Astrocyte (in vitro differentiated cells and primary cell): ENCODE data around the gene PCTP. TPM values are rescaled to one million over a fixed set of nuclear protein-coding genes. Genes with fewer than 3 reads are reported as not detected.

Experiments used
- DNase-seq: peaks from one replicate; pipeline ENCODE4 v3.0.0-alpha.2; 2010; ENCODE audit warnings: low read depth
- FAIRE-seq: peaks from 2 replicates; lab custom pipeline; 2011; peaks lifted over from hg19 to GRCh38; lab: Jason Lieb, UNC
- H2AFZ ChIP-seq: 2 replicates; pipeline ENCODE4 v1.6.0; 2012; ENCODE audit warnings: low read depth, low read length, inconsistent platforms
- H3K27ac ChIP-seq: 2 replicates; pipeline ENCODE4 v1.5.1; 2011; ENCODE audit warnings: low read depth, low read length, inconsistent platforms
- H3K27me3 ChIP-seq: 2 replicates; pipeline ENCODE4 v1.6.0; 2011; ENCODE audit warnings: low read length, inconsistent platforms; ENCODE audit not compliant: insufficient read depth
- H3K36me3 ChIP-seq: 2 replicates; pipeline ENCODE4 v1.5.1; 2011; ENCODE audit warnings: low read length, inconsistent platforms; ENCODE audit not compliant: insufficient read depth
- H3K4me1 ChIP-seq: 2 replicates; pipeline ENCODE4 v1.5.1; 2011; ENCODE audit warnings: low read length, inconsistent platforms; ENCODE audit not compliant: insufficient read depth
- H3K4me2 ChIP-seq: 2 replicates; pipeline ENCODE4 v1.6.0; 2012; ENCODE audit warnings: low read length, inconsistent platforms
- H3K4me3 ChIP-seq: 2 replicates; pipeline ENCODE4 v1.5.1; 2011; ENCODE audit warnings: low read depth, mild to moderate bottlenecking, low read length, inconsistent platforms; ENCODE audit not compliant: insufficient read depth
- H3K79me2 ChIP-seq: 2 replicates; pipeline ENCODE4 v1.6.0; 2012; ENCODE audit warnings: mild to moderate bottlenecking, low read length, inconsistent platforms; ENCODE audit not compliant: insufficient read depth
- H3K9ac ChIP-seq: 2 replicates; pipeline ENCODE4 v1.6.0; 2012; ENCODE audit warnings: mild to moderate bottlenecking, low read length, inconsistent platforms
- H3K9me3 ChIP-seq: 2 replicates; pipeline ENCODE4 v1.5.1; 2012; ENCODE audit warnings: low read depth, mild to moderate bottlenecking, low read length, inconsistent platforms; ENCODE audit not compliant: insufficient read depth
- H4K20me1 ChIP-seq: 2 replicates; pipeline ENCODE4 v1.6.0; 2012; ENCODE audit warnings: low read length, inconsistent platforms; ENCODE audit not compliant: insufficient read depth
- H3K27ac Mint-ChIP-seq: one replicate; pipeline ENCODE4 v1.8.0; 2021; ENCODE audit warnings: mild to moderate bottlenecking, mixed read lengths; ENCODE audit not compliant: unreplicated experiment
- H3K27me3 Mint-ChIP-seq: one replicate; pipeline ENCODE4 v1.8.0; 2021; ENCODE audit warnings: low read depth, mixed read lengths; ENCODE audit not compliant: unreplicated experiment
- H3K36me3 Mint-ChIP-seq: one replicate; pipeline ENCODE4 v1.8.0; 2021; ENCODE audit warnings: low read depth, mixed read lengths; ENCODE audit not compliant: unreplicated experiment
- H3K4me1 Mint-ChIP-seq: one replicate; pipeline ENCODE4 v1.8.0; 2021; ENCODE audit warnings: low read depth, mixed read lengths; ENCODE audit not compliant: unreplicated experiment
- H3K4me3 Mint-ChIP-seq: one replicate; pipeline ENCODE4 v1.8.0; 2021; ENCODE audit warnings: mild to moderate bottlenecking, moderate library complexity, mixed read lengths; ENCODE audit not compliant: unreplicated experiment
- H3K9me3 Mint-ChIP-seq: one replicate; pipeline ENCODE4 v1.8.0; 2021; ENCODE audit warnings: mild to moderate bottlenecking, mixed read lengths; ENCODE audit not compliant: unreplicated experiment
- EZH2 ChIP-seq: IDR thresholded peaks from 2 replicates; pipeline ENCODE4 v1.6.1; 2012; ENCODE audit warnings: mild to moderate bottlenecking, low read length, inconsistent platforms; ENCODE audit not compliant: insufficient read depth
- total RNA-seq: library from RNA; stranded (reverse); gene quantifications from 2 replicates; pipeline ENCODE4 v1.2.1, GENCODE V29; 2021
- TF ChIP-seq, protein P1 (sequence below): IDR thresholded peaks from 2 replicates; pipeline ENCODE4 v1.5.1; 2011; ENCODE audit warnings: low read depth, mild to moderate bottlenecking, inconsistent platforms, low read length, moderate library complexity; ENCODE audit not compliant: insufficient read depth

Gene PCTP
- total RNA-seq, 1 donor from 2014 or later, result 16.4 TPM

DNA sequence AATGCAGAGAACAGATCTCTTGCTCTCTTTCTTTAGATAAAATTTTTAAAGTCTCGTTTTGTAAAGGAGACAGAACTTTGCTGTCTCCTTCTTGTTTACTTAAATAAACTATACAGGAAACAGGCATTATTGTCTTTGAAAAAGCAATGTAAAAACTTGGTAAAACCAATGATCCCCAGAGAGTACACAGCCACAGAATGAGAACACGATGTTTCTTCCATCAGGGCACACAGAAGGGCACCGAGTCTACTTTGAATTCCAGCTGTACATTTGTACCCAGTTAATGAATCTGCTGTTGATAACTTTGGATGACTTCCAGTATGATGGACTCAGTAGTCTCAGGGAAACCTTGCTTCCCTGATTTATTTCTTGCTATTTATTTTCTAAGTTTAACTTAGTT is 20.0 kb upstream of the PCTP start:
- Histone ChIP-seq H3K4me3 (no peak overlapping the region), H3K27me3 (no peaks in the 10 kb centered on the region), H3K4me1 (peaks cover 25% of the 10 kb centered on the region), H3K79me2 (no peaks in the 10 kb centered on the region), H3K36me3 (no peaks in the 10 kb centered on the region), H3K27ac (no peak overlapping the region), H3K9me3 (no peaks in the 10 kb centered on the region), H2AFZ (no peak overlapping the region), H3K9ac (no peak overlapping the region), H4K20me1 (no peaks in the 10 kb centered on the region), H3K4me2 (no peak overlapping the region)
- no peaks in the 10 kb centered on the region for H3K36me3 Mint-ChIP-seq
- no peak overlapping the region for H3K27ac Mint-ChIP-seq
- no peak for FAIRE-seq
- no peak for TF ChIP-seq EZH2
- H3K27me3 Mint-ChIP-seq, result no peaks in the 10 kb centered on the region
- no peaks in the 10 kb centered on the region for H3K9me3 Mint-ChIP-seq
- no peak overlapping the region for H3K4me3 Mint-ChIP-seq
- DNase-seq, result no peak
- peaks cover 40% of the 10 kb centered on the region for H3K4me1 Mint-ChIP-seq

DNA sequence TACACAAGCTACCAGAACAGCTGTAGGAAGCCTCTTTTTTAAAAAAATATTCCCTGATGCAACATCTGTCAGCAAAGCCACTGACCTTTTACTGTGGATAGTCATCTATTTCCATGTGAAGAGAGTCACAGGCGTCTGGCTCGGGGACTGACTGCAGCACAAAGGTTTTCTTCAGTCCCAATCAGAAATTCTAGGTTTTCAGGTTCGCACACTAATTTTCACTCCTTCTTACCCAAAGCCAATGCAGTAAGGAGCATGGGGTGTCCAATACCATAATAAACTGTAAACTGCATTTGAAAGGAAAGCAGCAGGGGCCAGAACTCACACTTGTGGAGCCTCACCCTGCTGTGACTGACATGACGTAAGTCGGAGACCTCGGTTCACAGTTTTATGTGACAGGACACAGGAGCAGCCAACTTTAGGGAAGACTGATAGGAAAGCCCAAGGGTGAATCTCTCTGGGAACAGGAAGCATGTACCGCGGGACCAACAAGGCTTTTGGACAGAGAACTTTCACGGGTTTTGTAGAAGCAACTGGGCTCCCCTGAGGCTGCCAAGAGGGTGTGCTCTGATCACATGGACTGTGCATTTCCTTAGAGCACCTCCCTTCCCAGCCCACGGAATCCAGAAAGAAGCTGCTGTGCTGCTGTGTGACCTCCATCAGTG is 19.1 kb upstream of the PCTP start:
- H3K4me3 ChIP-seq, result no peak overlapping the region

DNA sequence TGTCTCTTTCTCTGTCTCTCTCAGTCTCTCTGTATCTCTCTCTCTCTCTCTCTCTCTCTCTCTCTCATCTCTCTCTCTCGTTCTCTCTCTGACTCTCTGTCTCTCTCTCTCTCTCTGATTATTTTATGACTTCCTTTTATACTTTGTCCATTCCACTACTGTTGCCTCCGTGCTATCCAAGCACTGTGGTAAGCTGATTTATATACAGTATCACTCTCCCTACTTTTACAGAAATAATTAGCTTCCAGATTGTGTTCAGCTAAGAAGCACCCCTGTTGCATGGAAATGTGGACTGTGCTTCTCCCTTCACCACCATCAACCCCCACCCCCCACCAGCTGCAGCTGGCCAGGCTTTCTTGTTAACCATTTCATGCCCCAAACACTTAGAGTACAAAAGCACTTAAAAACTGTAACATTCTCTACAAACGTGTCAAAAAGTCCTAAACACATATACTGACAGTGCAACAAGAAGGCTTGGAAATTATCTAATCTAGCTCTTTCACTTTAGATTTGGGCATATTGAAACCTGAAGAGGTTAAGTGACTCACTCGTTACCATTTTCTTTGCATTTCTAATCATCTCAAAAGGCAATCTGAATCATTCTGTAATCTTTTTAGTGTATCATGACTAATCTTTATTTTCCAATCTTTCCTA is 16.6 kb upstream of the PCTP start:
- Histone ChIP-seq H3K9ac (no peak overlapping the region), H3K27me3 (no peaks in the 10 kb centered on the region), H3K27ac (peak overlapping the region; percentile 21), H3K4me2 (peak overlapping the region; percentile 75), H3K9me3 (no peaks in the 10 kb centered on the region), H3K36me3 (no peaks in the 10 kb centered on the region), H3K4me3 (no peak overlapping the region), H4K20me1 (no peaks in the 10 kb centered on the region), H3K79me2 (no peaks in the 10 kb centered on the region), H3K4me1 (peaks cover 7% of the 10 kb centered on the region), H2AFZ (peak overlapping the region; percentile 37)
- Mint-ChIP-seq H3K9me3 (no peaks in the 10 kb centered on the region), H3K27ac (peak overlapping the region; percentile 7), H3K4me1 (peaks cover 32% of the 10 kb centered on the region), H3K27me3 (no peaks in the 10 kb centered on the region), H3K4me3 (peak overlapping the region; percentile 22), H3K36me3 (no peaks in the 10 kb centered on the region)
- peak; percentile 54 for DNase-seq
- FAIRE-seq, result no peak
- TF ChIP-seq, protein P1, sequence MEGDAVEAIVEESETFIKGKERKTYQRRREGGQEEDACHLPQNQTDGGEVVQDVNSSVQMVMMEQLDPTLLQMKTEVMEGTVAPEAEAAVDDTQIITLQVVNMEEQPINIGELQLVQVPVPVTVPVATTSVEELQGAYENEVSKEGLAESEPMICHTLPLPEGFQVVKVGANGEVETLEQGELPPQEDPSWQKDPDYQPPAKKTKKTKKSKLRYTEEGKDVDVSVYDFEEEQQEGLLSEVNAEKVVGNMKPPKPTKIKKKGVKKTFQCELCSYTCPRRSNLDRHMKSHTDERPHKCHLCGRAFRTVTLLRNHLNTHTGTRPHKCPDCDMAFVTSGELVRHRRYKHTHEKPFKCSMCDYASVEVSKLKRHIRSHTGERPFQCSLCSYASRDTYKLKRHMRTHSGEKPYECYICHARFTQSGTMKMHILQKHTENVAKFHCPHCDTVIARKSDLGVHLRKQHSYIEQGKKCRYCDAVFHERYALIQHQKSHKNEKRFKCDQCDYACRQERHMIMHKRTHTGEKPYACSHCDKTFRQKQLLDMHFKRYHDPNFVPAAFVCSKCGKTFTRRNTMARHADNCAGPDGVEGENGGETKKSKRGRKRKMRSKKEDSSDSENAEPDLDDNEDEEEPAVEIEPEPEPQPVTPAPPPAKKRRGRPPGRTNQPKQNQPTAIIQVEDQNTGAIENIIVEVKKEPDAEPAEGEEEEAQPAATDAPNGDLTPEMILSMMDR, result no peak
- TF ChIP-seq EZH2, result no peak

More for the DNA sequence above, 19.1 kb upstream of the PCTP start:
- no peaks in the 10 kb centered on the region for H3K36me3 Mint-ChIP-seq
- H3K4me1 Mint-ChIP-seq, result peaks cover 33% of the 10 kb centered on the region
- DNase-seq (no peak), FAIRE-seq (no peak)
- no peak overlapping the region for H3K9ac ChIP-seq
- H2AFZ ChIP-seq, result peak overlapping the region; percentile 68
- H3K4me1 ChIP-seq, result peaks cover 18% of the 10 kb centered on the region
- H3K4me3 Mint-ChIP-seq, result no peak overlapping the region
- peak overlapping the region; percentile 76 for H3K27ac Mint-ChIP-seq
- H3K27me3 Mint-ChIP-seq, result no peaks in the 10 kb centered on the region
- no peaks in the 10 kb centered on the region for H3K36me3 ChIP-seq
- TF ChIP-seq EZH2, result no peak
- H3K9me3 Mint-ChIP-seq, result no peaks in the 10 kb centered on the region
- H3K9me3 ChIP-seq, result no peaks in the 10 kb centered on the region
- no peak overlapping the region for H3K27ac ChIP-seq
- no peaks in the 10 kb centered on the region for H3K27me3 ChIP-seq
- H4K20me1 ChIP-seq, result no peaks in the 10 kb centered on the region
- no peaks in the 10 kb centered on the region for H3K79me2 ChIP-seq
- peak overlapping the region; percentile 72 for H3K4me2 ChIP-seq
